Neural crest cell (in vitro differentiated cells): Measurements from ENCODE around the gene FGD4. TPM values are rescaled to one million over a fixed set of nuclear protein-coding genes. Genes with fewer than 3 reads are reported as not detected.

Experiments
- DNase-seq: peaks from one replicate; pipeline ENCODE4 v3.0.0; 2021; ENCODE audit warnings: low read depth, mixed read lengths, low spot score
- H3K27ac Mint-ChIP-seq: one replicate; pipeline ENCODE4 v1.8.0; 2021; ENCODE audit warnings: mild to moderate bottlenecking, mixed read lengths; ENCODE audit not compliant: unreplicated experiment
- H3K27me3 Mint-ChIP-seq: 2 replicates; pipeline ENCODE4 v1.8.0; 2021; ENCODE audit warnings: low read depth, mild to moderate bottlenecking, mixed read lengths
- H3K36me3 Mint-ChIP-seq: 2 replicates; pipeline ENCODE4 v1.8.0; 2021; ENCODE audit warnings: low read depth, mild to moderate bottlenecking, mixed read lengths
- H3K4me1 Mint-ChIP-seq: 2 replicates; pipeline ENCODE4 v1.8.0; 2021; ENCODE audit warnings: mixed read lengths
- H3K4me3 Mint-ChIP-seq: one replicate; pipeline ENCODE4 v1.8.0; 2021; ENCODE audit warnings: mild to moderate bottlenecking, mixed read lengths
- H3K9me3 Mint-ChIP-seq: 2 replicates; pipeline ENCODE4 v1.8.0; 2021; ENCODE audit warnings: mixed read lengths
- CTCF ChIP-seq: fragments of 200-600 bp; sonication (generic); conservative IDR thresholded peaks from 2 replicates; pipeline ENCODE4 v1.5.0; 2021; ENCODE audit warnings: antibody characterized with exemption, mild to moderate bottlenecking
- total RNA-seq: library from RNA; stranded (reverse); gene quantifications from 2 replicates; pipeline ENCODE4 v1.2.1, GENCODE V29; 2021

The FGD4 gene
- total RNA-seq, 1 donor from 2014 or later, result 35.8 TPM

- peaks cover 20% of the 10 kb centered on the region for H3K36me3 Mint-ChIP-seq
- H3K27ac Mint-ChIP-seq, result peak overlapping the region; percentile 79
- H3K4me3 Mint-ChIP-seq, result no peak overlapping the region
- no peak for TF ChIP-seq CTCF
- H3K9me3 Mint-ChIP-seq, result no peaks in the 10 kb centered on the region
- H3K27me3 Mint-ChIP-seq, result no peaks in the 10 kb centered on the region
- no peak for DNase-seq
- H3K4me1 Mint-ChIP-seq, result peaks cover 8% of the 10 kb centered on the region
Measured at GRCh38 chr12:32615441-32615840, 216.1 kb downstream of the FGD4 start.

- Mint-ChIP-seq H3K36me3 (peaks cover 22% of the 10 kb centered on the region), H3K4me3 (no peak overlapping the region), H3K9me3 (no peaks in the 10 kb centered on the region), H3K27ac (peak overlapping the region; percentile 44), H3K27me3 (no peaks in the 10 kb centered on the region), H3K4me1 (peaks cover 8% of the 10 kb centered on the region)
- TF ChIP-seq CTCF, result no peak
- no peak for DNase-seq
Measured at GRCh38 chr12:32617534-32617933, 218.2 kb downstream of the FGD4 start.

- H3K27ac Mint-ChIP-seq, result peak overlapping the region; percentile 44
- H3K4me3 Mint-ChIP-seq, result no peak overlapping the region
- no peak for TF ChIP-seq CTCF
- no peak for DNase-seq
- H3K4me1 Mint-ChIP-seq, result peaks cover 8% of the 10 kb centered on the region
- H3K9me3 Mint-ChIP-seq, result no peaks in the 10 kb centered on the region
- H3K27me3 Mint-ChIP-seq, result no peaks in the 10 kb centered on the region
- peaks cover 21% of the 10 kb centered on the region for H3K36me3 Mint-ChIP-seq
Measured at GRCh38 chr12:32618115-32618514, 218.8 kb downstream of the FGD4 start.

GRCh38 chr12:32627976-32628375, 228.6 kb downstream of the FGD4 start:
- peaks cover 16% of the 10 kb centered on the region for H3K36me3 Mint-ChIP-seq
- H3K27me3 Mint-ChIP-seq, result no peaks in the 10 kb centered on the region
- no peak for TF ChIP-seq CTCF
- no peak for DNase-seq
- H3K9me3 Mint-ChIP-seq, result no peaks in the 10 kb centered on the region
- H3K4me3 Mint-ChIP-seq, result no peak overlapping the region
- H3K27ac Mint-ChIP-seq, result no peak overlapping the region
- no peaks in the 10 kb centered on the region for H3K4me1 Mint-ChIP-seq

GRCh38 chr12:32641287-32641901, 242.0 kb downstream of the FGD4 start:
- no peak for TF ChIP-seq CTCF
- Mint-ChIP-seq H3K4me1 (no peaks in the 10 kb centered on the region), H3K27ac (no peak overlapping the region), H3K4me3 (no peak overlapping the region), H3K36me3 (peaks cover 19% of the 10 kb centered on the region), H3K9me3 (no peaks in the 10 kb centered on the region), H3K27me3 (no peaks in the 10 kb centered on the region)
- DNase-seq, result no peak
